WTC11 (cell line): ENCODE data around the gene GPR15LG. TPM values are rescaled to one million over a fixed set of nuclear protein-coding genes. Genes with fewer than 3 reads are reported as not detected.

Experiments used
- ATAC-seq: fragments of 200-7000 bp; cut with Tn5 transposase; 2 replicates; pipeline ENCODE4 v1.10.0; 2021; ENCODE audit warnings: mild to moderate bottlenecking, moderate library complexity
- CTCF ChIA-PET: fragments of 300-600 bp; sonication (Branson Sonifier 250); formaldehyde crosslinking; loops from one replicate; lab custom pipeline; 2021; ENCODE audit warnings: antibody characterized with exemption; lab: Charles Lee
- POLR2A ChIA-PET: fragments of 350-600 bp; sonication (Branson Sonifier 250); formaldehyde crosslinking; loops from one replicate; lab custom pipeline; 2021; ENCODE audit warnings: antibody characterized with exemption; lab: Charles Lee
- DNase-seq: peaks from one replicate; pipeline ENCODE4 v3.0.0; 2021; ENCODE audit warnings: low spot score
- H3K27ac Mint-ChIP-seq: 2 replicates; pipeline ENCODE4 v1.8.0; 2021; ENCODE audit warnings: mixed read lengths
- H3K27me3 Mint-ChIP-seq: 2 replicates; pipeline ENCODE4 v1.8.0; 2021; ENCODE audit warnings: low read depth, mild to moderate bottlenecking, moderate library complexity, mixed read lengths
- H3K36me3 Mint-ChIP-seq: 2 replicates; pipeline ENCODE4 v1.8.0; 2021; ENCODE audit warnings: mixed read lengths
- H3K4me1 Mint-ChIP-seq: 2 replicates; pipeline ENCODE4 v1.8.0; 2022; ENCODE audit warnings: mixed read lengths
- H3K4me3 Mint-ChIP-seq: 2 replicates; pipeline ENCODE4 v1.8.0; 2021; ENCODE audit warnings: mild to moderate bottlenecking, moderate library complexity, mixed read lengths
- H3K9me3 Mint-ChIP-seq: 2 replicates; pipeline ENCODE4 v1.8.0; 2021; ENCODE audit warnings: mixed read lengths
- ARID4B ChIP-seq: sonication (generic); formaldehyde crosslinking; IDR thresholded peaks from 2 replicates; pipeline ENCODE4 v1.8.0; 2023; ENCODE audit warnings: missing genetic modification reagents, mild to moderate bottlenecking, borderline replicate concordance
- ATF3 ChIP-seq: sonication (generic); formaldehyde crosslinking; conservative IDR thresholded peaks from 2 replicates; pipeline ENCODE4 v1.8.1; 2022; ENCODE audit warnings: mild to moderate bottlenecking, missing genetic modification reagents
- FOXJ3 ChIP-seq: sonication (generic); formaldehyde crosslinking; IDR thresholded peaks from 2 replicates; pipeline ENCODE4 v1.9.0; 2021; ENCODE audit warnings: missing genetic modification reagents, mild to moderate bottlenecking, borderline replicate concordance
- GTF2I ChIP-seq: fragments of 250-450 bp; sonication (Bioruptor Pico); conservative IDR thresholded peaks from 2 replicates; pipeline ENCODE4 v1.4.0; 2021; ENCODE audit warnings: mild to moderate bottlenecking
- MXD4 ChIP-seq: fragments of 250-450 bp; sonication (Bioruptor Pico); IDR thresholded peaks from 2 replicates; pipeline ENCODE4 v1.8.0; 2021; ENCODE audit warnings: mild to moderate bottlenecking, moderate library complexity, borderline replicate concordance
- NFE2L1 ChIP-seq: sonication (generic); formaldehyde crosslinking; IDR thresholded peaks from 2 replicates; pipeline ENCODE4 v1.8.1; 2023; ENCODE audit warnings: missing genetic modification reagents
- OVOL2 ChIP-seq: fragments of 250-450 bp; sonication (Bioruptor Pico); IDR thresholded peaks from 2 replicates; pipeline ENCODE4 v1.9.0; 2021; ENCODE audit warnings: mild to moderate bottlenecking, borderline replicate concordance
- STAT6 ChIP-seq: sonication (generic); formaldehyde crosslinking; conservative IDR thresholded peaks from 2 replicates; pipeline ENCODE4 v1.8.1; 2023; ENCODE audit warnings: mild to moderate bottlenecking, low read depth, missing genetic modification reagents, moderate library complexity
- USF2 ChIP-seq: sonication (generic); formaldehyde crosslinking; IDR thresholded peaks from 2 replicates; pipeline ENCODE4 v1.8.1; 2023; ENCODE audit warnings: mild to moderate bottlenecking, missing genetic modification reagents, moderate library complexity
- ZBTB21 ChIP-seq: sonication (generic); formaldehyde crosslinking; IDR thresholded peaks from 2 replicates; pipeline ENCODE4 v1.8.1; 2023; ENCODE audit warnings: mild to moderate bottlenecking, missing genetic modification reagents, borderline replicate concordance
- ZNF232 ChIP-seq: sonication (generic); formaldehyde crosslinking; IDR thresholded peaks from 2 replicates; pipeline ENCODE4 v1.8.0; 2022; ENCODE audit warnings: mild to moderate bottlenecking, missing genetic modification reagents
- ZNF532 ChIP-seq: fragments of 250-450 bp; sonication (Bioruptor Pico); IDR thresholded peaks from 2 replicates; pipeline ENCODE4 v1.9.0; 2021; ENCODE audit warnings: mild to moderate bottlenecking, borderline replicate concordance
- total RNA-seq: library from RNA; stranded (reverse); gene quantifications from 3 replicates; pipeline ENCODE4 v1.2.3, GENCODE V29; 2021

GPR15LG gene
- total RNA-seq, 1 experiment from 2014 or later: not detected

GRCh38 chr10:84197643-84198042 lies 24.0 kb downstream of the GPR15LG start:
- H3K36me3 Mint-ChIP-seq: no peaks in the 10 kb centered on the region
- TF ChIP-seq ZNF232 (CRISPR knock-in tag) (no peak), USF2 (CRISPR knock-in tag) (no peak), STAT6 (CRISPR knock-in tag) (no peak), GTF2I (no peak), ZNF532 (CRISPR knock-in tag) (no peak), MXD4 (no peak), NFE2L1 (CRISPR knock-in tag) (no peak), FOXJ3 (CRISPR knock-in tag) (no peak), OVOL2 (no peak), ZBTB21 (no peak), ARID4B (no peak), ATF3 (no peak)
- TF ChIP-seq, all 79 proteins: peak for 0
- Mint-ChIP-seq H3K4me1 (peaks cover 9% of the 10 kb centered on the region; the same call in 1 of the 2 replicates), H3K9me3 (no peaks in the 10 kb centered on the region), H3K4me3 (no peak overlapping the region), H3K27me3 (peaks cover 48% of the 10 kb centered on the region), H3K27ac (no peak overlapping the region)
- ChIA-PET POLR2A (no interaction called here), CTCF (interaction anchor here (0.6 to 1.7 kb wide), 2 partner anchors 50 to 175 kb away, joined by 3 to 7 read pairs; no protein-coding TSS in a partner anchor)
- ATAC-seq (no peak), DNase-seq (no peak)
